Neural cell (in vitro differentiated cells): ENCODE measurements around the gene ABI2. TPM values are rescaled to one million over a fixed set of nuclear protein-coding genes. Genes with fewer than 3 reads are reported as not detected.

Experiments used
- H2AFZ ChIP-seq: fragments of 200-600, 300-800 bp; sonication (generic), shearing (Covaris generic); 2 replicates; pipeline ENCODE4 v1.6.0; 2014; ENCODE audit warnings: low read depth, mild to moderate bottlenecking, antibody characterized with exemption, low read length, moderate library complexity
- H3F3A ChIP-seq: fragments of 200-600 bp; shearing (Covaris generic); 2 replicates; pipeline ENCODE4 v1.6.1; 2016; ENCODE audit warnings: mild to moderate bottlenecking, moderate library complexity, mixed read lengths, antibody characterized with exemption, low read length; ENCODE audit not compliant: insufficient read depth, poor library complexity, severe bottlenecking
- H3K27ac ChIP-seq: fragments of 200-600, 300-800 bp; sonication (generic), shearing (Covaris generic); 2 replicates; pipeline ENCODE4 v1.5.1; 2014; ENCODE audit warnings: mild to moderate bottlenecking, low read length, moderate library complexity
- H3K27me3 ChIP-seq: fragments of 300-800, 200-600 bp; sonication (generic), shearing (Covaris generic); 2 replicates; pipeline ENCODE4 v1.6.0; 2014; ENCODE audit warnings: mild to moderate bottlenecking, low read depth, low read length, moderate library complexity; ENCODE audit not compliant: insufficient read depth
- H3K36me3 ChIP-seq: fragments of 300-800, 200-600 bp; sonication (generic), shearing (Covaris generic); 2 replicates; pipeline ENCODE4 v1.5.1; 2014; ENCODE audit warnings: mild to moderate bottlenecking, antibody characterized with exemption, low read length, moderate library complexity; ENCODE audit not compliant: insufficient read depth
- H3K4me2 ChIP-seq: fragments of 300-800, 200-600 bp; sonication (generic), shearing (Covaris generic); 2 replicates; pipeline ENCODE4 v1.6.0; 2014; ENCODE audit warnings: mild to moderate bottlenecking, low read length
- H3K4me3 ChIP-seq: fragments of 300-800, 200-600 bp; sonication (generic), shearing (Covaris generic); 2 replicates; pipeline ENCODE4 v1.5.1; 2014; ENCODE audit warnings: mild to moderate bottlenecking, low read length, moderate library complexity
- H3K79me2 ChIP-seq: fragments of 200-600 bp; shearing (Covaris generic); replicated peaks from 2 replicates; pipeline ENCODE4 v1.6.0; 2014; ENCODE audit warnings: mild to moderate bottlenecking, low read length, moderate library complexity; ENCODE audit not compliant: insufficient read depth
- H3K9ac ChIP-seq: fragments of 300-800, 200-600 bp; sonication (generic), shearing (Covaris generic); 2 replicates; pipeline ENCODE4 v1.6.1; 2016; ENCODE audit warnings: mild to moderate bottlenecking, low read length, mixed read lengths
- H3K9me2 ChIP-seq: fragments of 200-600 bp; shearing (Covaris generic); 2 replicates; pipeline ENCODE4 v1.6.1; 2016; ENCODE audit warnings: mild to moderate bottlenecking, low read length, mixed read lengths; ENCODE audit not compliant: insufficient read depth
- H3K9me3 ChIP-seq: fragments of 200-600, 300-800 bp; sonication (generic), shearing (Covaris generic); 2 replicates; pipeline ENCODE4 v1.6.1; 2016; ENCODE audit warnings: mild to moderate bottlenecking, mixed run types, low read length, moderate library complexity, mixed read lengths
- H4K20me1 ChIP-seq: fragments of 200-600 bp; shearing (Covaris generic); 2 replicates; pipeline ENCODE4 v1.6.1; 2016; ENCODE audit warnings: mild to moderate bottlenecking, mixed run types; ENCODE audit not compliant: insufficient read depth
- EP300 ChIP-seq: fragments of 450-650 bp; conservative IDR thresholded peaks from 2 replicates; pipeline ENCODE4 v1.6.1; 2014; ENCODE audit warnings: antibody characterized with exemption, mild to moderate bottlenecking, moderate library complexity; ENCODE audit not compliant: poor library complexity, severe bottlenecking
- EZH2 ChIP-seq: fragments of 200-600, 300-800 bp; shearing (Covaris generic), sonication (generic); IDR thresholded peaks from 2 replicates; pipeline ENCODE4 v1.6.1; 2014; ENCODE audit warnings: antibody characterized with exemption, low read length, borderline replicate concordance, mild to moderate bottlenecking; ENCODE audit not compliant: insufficient read depth, poor library complexity, severe bottlenecking
- MXI1 ChIP-seq: fragments of 450-650 bp; conservative IDR thresholded peaks from 2 replicates; pipeline ENCODE4 v1.6.1; 2014; ENCODE audit warnings: antibody characterized with exemption, mild to moderate bottlenecking; ENCODE audit not compliant: poor library complexity, severe bottlenecking
- POLR2AphosphoS5 ChIP-seq: IDR thresholded peaks from 2 replicates; pipeline ENCODE4 v1.6.1; 2012
- RAD21 ChIP-seq: fragments of 450-650 bp; conservative IDR thresholded peaks from 2 replicates; pipeline ENCODE4 v1.6.1; 2014; ENCODE audit warnings: antibody characterized with exemption, mild to moderate bottlenecking, moderate library complexity
- REST ChIP-seq: IDR thresholded peaks from 2 replicates; pipeline ENCODE4 v1.6.1; 2012; ENCODE audit warnings: borderline replicate concordance
- SMC3 ChIP-seq: fragments of 450-650 bp; conservative IDR thresholded peaks from 2 replicates; pipeline ENCODE4 v1.6.1; 2014; ENCODE audit warnings: antibody characterized with exemption, mild to moderate bottlenecking, moderate library complexity; ENCODE audit not compliant: poor library complexity
- TAF1 ChIP-seq: IDR thresholded peaks from 2 replicates; pipeline ENCODE4 v1.6.1; 2012; ENCODE audit warnings: low read depth
- polyA plus RNA-seq: library from polyadenylated mRNA; depleted of rRNA; stranded (reverse); fragments of >200 nt; gene quantifications from 2 replicates; pipeline ENCODE4 v1.2.3, GENCODE V29; 2014
- TF ChIP-seq, protein P1 (sequence below): fragments of 450-650 bp; IDR thresholded peaks from 2 replicates; pipeline ENCODE4 v1.5.1; 2014; ENCODE audit warnings: antibody characterized with exemption, mild to moderate bottlenecking, moderate library complexity; ENCODE audit not compliant: poor library complexity, severe bottlenecking

Gene ABI2
- polyA plus RNA-seq, 1 donor from 2014 or later: 128 TPM

- Histone ChIP-seq H3F3A (no peaks in the 10 kb centered on the region), H4K20me1 (no peaks in the 10 kb centered on the region), H3K9ac (no peak overlapping the region), H3K9me3 (no peaks in the 10 kb centered on the region), H2AFZ (no peak overlapping the region), H3K27me3 (no peaks in the 10 kb centered on the region), H3K27ac (no peak overlapping the region), H3K4me2 (no peak overlapping the region), H3K79me2 (no peaks in the 10 kb centered on the region), H3K36me3 (peaks cover 12% of the 10 kb centered on the region), H3K9me2 (no peaks in the 10 kb centered on the region), H3K4me3 (no peak overlapping the region)
- TF ChIP-seq, protein P1, sequence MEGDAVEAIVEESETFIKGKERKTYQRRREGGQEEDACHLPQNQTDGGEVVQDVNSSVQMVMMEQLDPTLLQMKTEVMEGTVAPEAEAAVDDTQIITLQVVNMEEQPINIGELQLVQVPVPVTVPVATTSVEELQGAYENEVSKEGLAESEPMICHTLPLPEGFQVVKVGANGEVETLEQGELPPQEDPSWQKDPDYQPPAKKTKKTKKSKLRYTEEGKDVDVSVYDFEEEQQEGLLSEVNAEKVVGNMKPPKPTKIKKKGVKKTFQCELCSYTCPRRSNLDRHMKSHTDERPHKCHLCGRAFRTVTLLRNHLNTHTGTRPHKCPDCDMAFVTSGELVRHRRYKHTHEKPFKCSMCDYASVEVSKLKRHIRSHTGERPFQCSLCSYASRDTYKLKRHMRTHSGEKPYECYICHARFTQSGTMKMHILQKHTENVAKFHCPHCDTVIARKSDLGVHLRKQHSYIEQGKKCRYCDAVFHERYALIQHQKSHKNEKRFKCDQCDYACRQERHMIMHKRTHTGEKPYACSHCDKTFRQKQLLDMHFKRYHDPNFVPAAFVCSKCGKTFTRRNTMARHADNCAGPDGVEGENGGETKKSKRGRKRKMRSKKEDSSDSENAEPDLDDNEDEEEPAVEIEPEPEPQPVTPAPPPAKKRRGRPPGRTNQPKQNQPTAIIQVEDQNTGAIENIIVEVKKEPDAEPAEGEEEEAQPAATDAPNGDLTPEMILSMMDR: no peak
- TF ChIP-seq TAF1 (no peak), RAD21 (no peak), POLR2AphosphoS5 (no peak), REST (no peak), SMC3 (no peak), MXI1 (no peak), EP300 (no peak)
Measured at GRCh38 chr2:203462308-203462707, 134.1 kb downstream of the ABI2 start.

DNA sequence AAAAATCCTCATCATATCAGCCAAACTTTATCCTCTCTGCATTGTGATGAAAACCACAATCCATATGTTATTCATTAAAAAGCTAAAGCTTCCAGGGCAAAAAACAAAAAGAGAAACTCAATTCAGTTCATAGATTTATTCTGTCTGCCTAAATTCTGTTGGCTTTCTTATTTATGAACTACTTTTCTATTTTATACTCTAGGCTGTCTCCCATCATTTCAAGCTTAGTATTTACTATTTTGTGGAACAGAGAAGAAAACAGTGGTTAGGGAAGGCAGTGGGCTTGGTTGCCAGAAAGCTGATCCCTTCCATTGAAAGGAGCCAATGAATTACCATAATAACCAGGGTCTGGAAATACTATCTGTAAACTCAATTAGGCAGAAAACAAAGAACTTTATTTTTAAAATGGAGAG is 135.1 kb downstream of the ABI2 start:
- Histone ChIP-seq H4K20me1 (no peaks in the 10 kb centered on the region), H3F3A (no peaks in the 10 kb centered on the region), H3K9me3 (no peaks in the 10 kb centered on the region), H3K27me3 (no peaks in the 10 kb centered on the region), H3K79me2 (no peaks in the 10 kb centered on the region), H3K4me3 (no peak overlapping the region), H2AFZ (no peak overlapping the region), H3K9ac (no peak overlapping the region), H3K36me3 (peaks cover 8% of the 10 kb centered on the region), H3K4me2 (no peak overlapping the region), H3K27ac (no peak overlapping the region), H3K9me2 (no peaks in the 10 kb centered on the region)
- TF ChIP-seq EZH2 (no peak), RAD21 (no peak), TAF1 (no peak), SMC3 (no peak)
- TF ChIP-seq, protein P1: no peak
